Transverse colon (tissue), 4 donors: ENCODE results near the gene SS18.

Source experiments
- EP300 ChIP-seq: sonication (generic); formaldehyde crosslinking; IDR thresholded peaks from one replicate; pipeline ENCODE4 v1.6.1; 2017; ENCODE audit warnings: antibody characterized with exemption, low read depth
- POLR2A ChIP-seq: fragments of 450-650 bp; IDR thresholded peaks from one replicate; pipeline ENCODE4 v1.6.1; 2016; ENCODE audit warnings: antibody characterized with exemption, mild to moderate bottlenecking, moderate library complexity
- POLR2AphosphoS5 ChIP-seq, 3 donors: sonication (generic); formaldehyde crosslinking; IDR thresholded peaks; one replicate each; pipeline ENCODE4 v1.6.1; 2016; ENCODE audit warnings: antibody characterized with exemption in 3 of 3
- TF ChIP-seq, protein P1 (sequence below), 5 experiments: fragments of 200-600 bp in 3 of 5; fragments of 450-650 bp in 2 of 5; sonication (generic) in 3 of 5; IDR thresholded peaks; 1 replicate in 2 of 5; 2 replicates in 3 of 5; pipeline ENCODE4 v1.5.1; 2016 to 2017; ENCODE audit warnings: antibody characterized with exemption in 5 of 5, inconsistent platforms in 3 of 5, mild to moderate bottlenecking in 2 of 5, moderate library complexity in 1 of 5

DNA sequence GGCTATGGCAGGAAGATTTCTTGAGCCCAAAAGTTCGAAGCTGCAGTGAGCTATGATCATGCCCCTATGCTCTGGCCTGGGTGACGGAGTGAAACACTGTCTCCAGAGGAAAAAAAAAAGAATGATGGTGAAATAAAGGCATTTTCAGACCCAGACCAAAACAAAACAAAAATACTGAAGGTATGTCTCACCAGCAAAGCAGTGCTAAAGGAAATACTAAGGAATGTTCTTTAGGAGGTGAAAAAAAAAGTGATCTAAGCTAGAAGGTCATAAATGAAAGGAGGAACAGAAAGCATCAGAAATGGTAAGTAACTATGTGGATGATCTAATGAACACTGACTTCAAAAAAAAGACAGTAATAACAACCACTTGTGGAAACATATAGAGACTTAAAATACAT, 18.7 kb downstream of the SS18 start:
- TF ChIP-seq, protein P1, sequence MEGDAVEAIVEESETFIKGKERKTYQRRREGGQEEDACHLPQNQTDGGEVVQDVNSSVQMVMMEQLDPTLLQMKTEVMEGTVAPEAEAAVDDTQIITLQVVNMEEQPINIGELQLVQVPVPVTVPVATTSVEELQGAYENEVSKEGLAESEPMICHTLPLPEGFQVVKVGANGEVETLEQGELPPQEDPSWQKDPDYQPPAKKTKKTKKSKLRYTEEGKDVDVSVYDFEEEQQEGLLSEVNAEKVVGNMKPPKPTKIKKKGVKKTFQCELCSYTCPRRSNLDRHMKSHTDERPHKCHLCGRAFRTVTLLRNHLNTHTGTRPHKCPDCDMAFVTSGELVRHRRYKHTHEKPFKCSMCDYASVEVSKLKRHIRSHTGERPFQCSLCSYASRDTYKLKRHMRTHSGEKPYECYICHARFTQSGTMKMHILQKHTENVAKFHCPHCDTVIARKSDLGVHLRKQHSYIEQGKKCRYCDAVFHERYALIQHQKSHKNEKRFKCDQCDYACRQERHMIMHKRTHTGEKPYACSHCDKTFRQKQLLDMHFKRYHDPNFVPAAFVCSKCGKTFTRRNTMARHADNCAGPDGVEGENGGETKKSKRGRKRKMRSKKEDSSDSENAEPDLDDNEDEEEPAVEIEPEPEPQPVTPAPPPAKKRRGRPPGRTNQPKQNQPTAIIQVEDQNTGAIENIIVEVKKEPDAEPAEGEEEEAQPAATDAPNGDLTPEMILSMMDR (IDR thresholded peaks at IDR 0.05) = no peak
- TF ChIP-seq POLR2A (no peak), EP300 (no peak), POLR2AphosphoS5 (IDR thresholded peaks at IDR 0.05) (no peak)
